Endothelial cell of umbilical vein (primary cell): ENCODE data around the gene ERBB4. TPM values are rescaled to one million over a fixed set of nuclear protein-coding genes. Genes with fewer than 3 reads are reported as not detected.

Experiments used
- BruUV-seq: library from RNA; stranded (reverse); fragments of 400-500 nt; replicated peaks from 2 replicates; lab custom pipeline; 2021; lab: Mats Ljungman, UMichigan
- CTCF ChIA-PET: fragments of 300-600, 350-600 bp; sonication (Branson Sonifier 250); formaldehyde crosslinking; loops from one replicate; lab custom pipeline; 2021; ENCODE audit warnings: antibody characterized with exemption, inconsistent platforms; lab: Charles Lee
- POLR2A ChIA-PET: fragments of 300-600, 350-600 bp; sonication (Branson Sonifier 250); formaldehyde crosslinking; loops from one replicate; lab custom pipeline; 2021; ENCODE audit warnings: antibody characterized with exemption, inconsistent platforms; lab: Charles Lee
- DNase-seq: peaks from one replicate; pipeline ENCODE4 v3.0.0-alpha.2; 2011; ENCODE audit warnings: low read depth, low spot score
- FAIRE-seq: peaks from 2 replicates; lab custom pipeline; 2011; peaks lifted over from hg19 to GRCh38; lab: Jason Lieb, UNC
- H2AFZ ChIP-seq: 2 replicates; pipeline ENCODE4 v1.6.0; 2012; ENCODE audit warnings: low read depth, low read length, control low read depth, inconsistent platforms
- H3K27ac ChIP-seq: 2 replicates; pipeline ENCODE4 v1.5.1; 2011; ENCODE audit warnings: low read depth, mild to moderate bottlenecking, control low read depth, low read length, moderate library complexity; ENCODE audit not compliant: insufficient read depth
- H3K27me3 ChIP-seq, 2 experiments: 2 replicates each; pipeline versions ENCODE4 v1.6.0 to v1.6.1; 2011; ENCODE audit warnings: low read length in 2 of 2, mixed read lengths in 1 of 2; ENCODE audit not compliant: control insufficient read depth in 2 of 2, insufficient read depth in 2 of 2
- H3K36me3 ChIP-seq, 2 experiments: 2 replicates in 1 of 2; 3 replicates in 1 of 2; pipeline ENCODE4 v1.5.1; 2011; ENCODE audit warnings: low read length in 2 of 2, mild to moderate bottlenecking in 1 of 2, moderate library complexity in 1 of 2; ENCODE audit not compliant: control insufficient read depth in 2 of 2, insufficient read depth in 2 of 2; ENCODE audit errors: extremely low read depth in 1 of 2
- H3K4me1 ChIP-seq: 3 replicates; pipeline ENCODE4 v1.5.1; 2011; ENCODE audit warnings: mild to moderate bottlenecking, low read length; ENCODE audit not compliant: control insufficient read depth, insufficient read depth; ENCODE audit errors: extremely low read depth
- H3K4me2 ChIP-seq: 2 replicates; pipeline ENCODE4 v1.6.1; 2011; ENCODE audit warnings: low read length, control low read depth, mixed read lengths; ENCODE audit not compliant: insufficient read depth
- H3K4me3 ChIP-seq, 3 experiments: fragments of 200-600 bp in 1 of 3; sonication (generic), shearing (Covaris generic) in 1 of 3; replicated peaks in 1 of 3; 2 replicates each; pipeline ENCODE4 v1.5.1; 2011 to 2016; ENCODE audit warnings: control low read depth in 3 of 3, low read length in 3 of 3, mild to moderate bottlenecking in 2 of 3, inconsistent platforms in 1 of 3, low read depth in 1 of 3, moderate library complexity in 1 of 3; ENCODE audit not compliant: insufficient read depth in 1 of 3
- H3K79me2 ChIP-seq: 2 replicates; pipeline ENCODE4 v1.6.0; 2012; ENCODE audit warnings: low read length, inconsistent platforms; ENCODE audit not compliant: control insufficient read depth, insufficient read depth
- H3K9ac ChIP-seq: replicated peaks from 2 replicates; pipeline ENCODE3; 2011; ENCODE audit warnings: low read length, control low read depth; ENCODE audit not compliant: insufficient read depth; ENCODE audit errors: extremely low read depth
- H3K9me1 ChIP-seq: replicated peaks from 3 replicates; pipeline ENCODE4 v1.6.0; 2011; ENCODE audit warnings: mild to moderate bottlenecking, low read length; ENCODE audit not compliant: control insufficient read depth, insufficient read depth; ENCODE audit errors: extremely low read depth
- H3K9me3 ChIP-seq: replicated peaks from 2 replicates; pipeline ENCODE4 v1.5.1; 2012; ENCODE audit warnings: low read length, inconsistent platforms; ENCODE audit not compliant: control insufficient read depth, insufficient read depth
- H4K20me1 ChIP-seq: replicated peaks from 2 replicates; pipeline ENCODE3; 2011; ENCODE audit warnings: mild to moderate bottlenecking, low read length; ENCODE audit not compliant: control insufficient read depth, insufficient read depth; ENCODE audit errors: extremely low read depth
- CTCF ChIP-seq, 2 donors: IDR thresholded peaks; 1 replicate in 1 of 2; 2 replicates in 1 of 2; pipeline ENCODE4 v1.5.1; 2011; ENCODE audit warnings: low read length in 2 of 2, mild to moderate bottlenecking in 2 of 2, moderate library complexity in 2 of 2, control low read depth in 1 of 2, inconsistent platforms in 1 of 2, low read depth in 1 of 2; ENCODE audit not compliant: insufficient read depth in 1 of 2; ENCODE audit errors: extremely low read depth in 1 of 2
- EZH2 ChIP-seq: IDR thresholded peaks from 2 replicates; pipeline ENCODE4 v1.6.1; 2012; ENCODE audit warnings: borderline replicate concordance, low read depth, mild to moderate bottlenecking, moderate library complexity, low read length, inconsistent platforms; ENCODE audit not compliant: severe bottlenecking
- FOS ChIP-seq: IDR thresholded peaks from 2 replicates; pipeline ENCODE4 v1.6.1; 2011; ENCODE audit warnings: mild to moderate bottlenecking, low read length, moderate library complexity, borderline replicate concordance; ENCODE audit not compliant: insufficient read depth
- GATA2 ChIP-seq: IDR thresholded peaks from 2 replicates; pipeline ENCODE4 v1.7.0; 2011; ENCODE audit warnings: low read depth, mild to moderate bottlenecking, moderate library complexity, mixed read lengths, low read length; ENCODE audit not compliant: insufficient read length, insufficient read depth
- JUN ChIP-seq: IDR thresholded peaks from 2 replicates; pipeline ENCODE4 v1.6.1; 2011; ENCODE audit warnings: borderline replicate concordance, low read depth; ENCODE audit not compliant: insufficient read length, insufficient read depth
- MAX ChIP-seq: IDR thresholded peaks from 2 replicates; pipeline ENCODE4 v1.6.1; 2011; ENCODE audit not compliant: insufficient read depth, insufficient read length
- MYC ChIP-seq: IDR thresholded peaks from one replicate; pipeline ENCODE4 v1.6.1; 2011; ENCODE audit warnings: mild to moderate bottlenecking, low read depth, low read length
- POLR2A ChIP-seq: IDR thresholded peaks from 2 replicates; pipeline ENCODE4 v1.6.1; 2012; ENCODE audit warnings: low read depth, mild to moderate bottlenecking, control low read depth, low read length
- POLR2AphosphoS5 ChIP-seq: IDR thresholded peaks from 2 replicates; pipeline ENCODE4 v1.6.1; 2012; ENCODE audit warnings: low read depth, mild to moderate bottlenecking, control low read depth, low read length, moderate library complexity; ENCODE audit not compliant: insufficient read depth
- dilution Hi-C: fragments of 300-500 bp; cut with MboI; formaldehyde crosslinking; loops from one replicate; pipeline ENCODE4 v1.15.0; 2019; ENCODE audit warnings: low sequenced_read_pairs; ENCODE audit not compliant: extremely low pct_ligation_motif_present
- intact Hi-C: fragments of 100-400 bp; cut with micrococcal nuclease; formaldehyde crosslinking; loops from one replicate; pipeline ENCODE4 v1.10.0; 2022
- polyA plus RNA-seq, 4 experiments: library from polyadenylated mRNA; depleted of rRNA in 3 of 4; stranded (reverse) in 3 of 4; unstranded in 1 of 4; fragments of >200 nt; gene quantifications; 2 replicates each; pipeline versions ENCODE4 v1.2.1 to v1.2.3, GENCODE V29; 2011 to 2012; ENCODE audit warnings: missing spikeins in 1 of 4
- total RNA-seq: library from RNA; stranded (reverse); gene quantifications from 2 replicates; pipeline ENCODE4 v1.2.3, GENCODE V29; 2021

ERBB4 gene
- total and polyA plus RNA-seq, 2 donors (not counting 3 experiments of a cell fraction or from before 2014, with no cell fraction given): 0.01 to 0.27 TPM

GRCh38 chr2:211512806-211513205, 1025.8 kb downstream of the ERBB4 start:
- Histone ChIP-seq H3K79me2 (no peaks in the 10 kb centered on the region), H3K4me3 (no peak overlapping the region), H3K27me3 (no peaks in the 10 kb centered on the region), H2AFZ (no peak overlapping the region), H3K4me1 (no peaks in the 10 kb centered on the region), H3K9me3 (no peaks in the 10 kb centered on the region), H3K9me1 (no peaks in the 10 kb centered on the region), H3K27ac (no peak overlapping the region), H3K4me2 (no peak overlapping the region), H4K20me1 (no peaks in the 10 kb centered on the region), H3K36me3 (no peaks in the 10 kb centered on the region), H3K9ac (no peak overlapping the region)
- POLR2A ChIA-PET: no interaction called here
- DNase-seq (no peak), FAIRE-seq (no peak)
- intact Hi-C loops: no loop called here
- TF ChIP-seq MAX (no peak), GATA2 (no peak), JUN (no peak), POLR2AphosphoS5 (no peak), EZH2 (no peak), CTCF (IDR thresholded peaks at IDR 0.05; ENCODE audit: extremely low read depth in 1 of 2, insufficient read depth in 1 of 2, low read depth in 1 of 2, low read length in 2 of 2) (no peak), MYC (no peak), POLR2A (no peak), FOS (no peak)
- no TSS peak for BruUV-seq
- CTCF ChIA-PET: no interaction called here
- dilution Hi-C loops: no loop called here
